ENCODE data around the gene SMDT1. TPM values are rescaled to one million over a fixed set of nuclear protein-coding genes. Genes with fewer than 3 reads are reported as not detected.

Gene SMDT1
- 2.0 and 3.7 TPM in 2 replicates for total RNA-seq

GRCh38 chr22:42079319-42080251, at the start of gene SMDT1:
Gene SMDT1, plus strand, starts transcription at chr22:42079700. Its CDS starts 69 bp downstream, at chr22:42079769.

GRCh38 chr22:42070517-42071422, 8.7 kb upstream of the SMDT1 start, which contains the start of gene NAGA:
Gene NAGA, minus strand, starts transcription at chr22:42070812. Its CDS starts 515 bp downstream, at chr22:42070297.

DNA sequence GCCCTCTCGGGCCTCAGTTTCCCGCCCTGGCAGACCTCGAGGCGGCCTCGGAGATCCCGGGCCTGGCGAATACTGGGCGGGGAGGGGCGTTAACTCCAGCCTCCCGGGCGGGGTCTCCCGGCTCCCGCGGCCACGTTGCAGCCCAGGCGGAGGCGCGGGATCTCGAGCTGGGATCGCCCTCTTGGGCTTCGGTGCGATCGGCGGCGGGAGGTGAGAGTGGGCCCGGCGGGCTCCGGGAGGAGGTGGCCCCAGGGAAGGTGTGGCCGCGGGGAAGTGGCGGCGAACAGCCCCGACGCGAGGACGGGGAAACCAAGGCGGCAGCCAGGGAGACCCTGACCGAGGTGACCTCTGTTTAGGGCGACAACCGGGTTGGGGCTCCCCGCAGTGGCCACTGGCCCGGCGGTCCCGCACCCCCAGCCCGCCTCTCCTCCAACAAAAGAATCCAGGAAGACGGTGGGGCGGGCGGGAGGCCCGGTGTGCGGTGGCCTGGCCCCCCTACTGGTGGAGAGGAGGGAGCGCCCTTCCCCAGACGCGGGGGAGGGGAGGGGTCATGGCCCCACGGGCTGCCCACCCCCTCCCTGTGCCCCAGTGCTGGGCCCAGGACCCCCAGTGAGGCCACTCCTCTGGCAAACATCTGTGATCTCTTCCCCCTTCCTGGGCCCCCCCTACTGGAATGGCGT, 5.2 kb upstream of the SMDT1 start, which contains the start of gene PHETA2:
PHETA2 (plus strand) TSS at position 117 of the 680 bp plus-strand sequence. CDS start 3,046 bp downstream, outside the sequence.

GRCh38 chr22:42090596-42091454, 11.3 kb downstream of the SMDT1 start, which contains the start of gene NDUFA6:
Gene NDUFA6, minus strand, starts transcription at chr22:42090772. Its CDS starts 28 bp downstream, at chr22:42090744.

DNA sequence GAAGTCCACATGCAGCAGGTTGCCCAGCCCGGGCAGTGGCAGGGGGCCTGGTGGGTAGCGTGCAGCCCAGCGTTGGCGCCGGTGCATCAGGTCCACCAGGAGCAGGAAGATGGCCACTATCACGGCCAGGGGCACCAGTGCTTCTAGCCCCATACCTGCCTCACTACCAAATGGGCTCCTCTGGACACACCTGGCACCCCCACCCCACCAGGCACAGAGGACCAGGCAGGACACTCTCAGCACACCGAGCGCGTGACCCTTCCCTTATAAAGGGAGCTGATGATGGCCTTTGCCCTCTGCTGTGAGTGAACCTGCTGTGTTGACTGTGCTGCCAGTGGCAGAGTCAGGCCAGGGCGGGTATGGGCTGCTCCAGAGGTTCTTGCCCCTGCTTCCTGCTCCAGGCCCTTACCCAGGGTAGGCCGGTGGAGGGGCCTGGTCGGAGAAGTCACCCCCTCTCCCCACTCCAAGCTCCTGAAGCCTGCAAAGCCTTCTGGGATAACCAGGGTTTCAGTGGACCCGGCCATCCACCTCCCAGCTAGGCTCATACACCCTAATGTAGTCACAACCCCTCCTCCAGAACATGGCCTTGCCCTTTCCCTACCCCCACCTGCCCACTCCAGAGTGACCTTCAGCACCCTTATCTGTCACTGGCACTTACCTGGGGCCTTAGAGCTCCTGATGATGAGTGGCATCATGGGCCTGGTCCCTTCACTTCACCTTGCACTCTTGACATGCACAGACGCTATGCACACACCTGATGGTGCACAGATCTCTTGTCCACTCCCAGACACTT, 51.3 kb downstream of the SMDT1 start, which contains the start of gene CYP2D6:
CYP2D6 (minus strand) TSS at position 172 of the 793 bp plus-strand sequence; CDS start at position 153, 19 bp downstream.

Other genes starting within 250 kb of the SMDT1 start
- gene SREBF2, start 246.6 kb upstream of the SMDT1 start, total RNA-seq: 86.9 and 138 TPM in 2 replicates
- not detected in 2 replicates for gene SHISA8, start 164.6 kb upstream of the SMDT1 start, total RNA-seq
- 0.16 and 0.25 TPM in 2 replicates for gene TNFRSF13C, start 152.9 kb upstream of the SMDT1 start, total RNA-seq
- 7.1 and 76.3 TPM in 2 replicates for gene CENPM, start 132.5 kb upstream of the SMDT1 start, total RNA-seq
- 0.16 and 0.38 TPM in 2 replicates for gene SEPTIN3, start 110.3 kb upstream of the SMDT1 start, total RNA-seq
- 0.38 TPM in 1 of 2 replicates, not detected in the other for gene WBP2NL, start 80.9 kb upstream of the SMDT1 start, total RNA-seq
- 40.9 and 49.9 TPM in 2 replicates for gene NAGA, start 8.9 kb upstream of the SMDT1 start, total RNA-seq
- gene PHETA2, start 5.5 kb upstream of the SMDT1 start, total RNA-seq: 12.5 and 14.3 TPM in 2 replicates
- 36.1 and 45.3 TPM in 2 replicates for gene NDUFA6, start 11.1 kb downstream of the SMDT1 start, total RNA-seq
- gene CYP2D6, start 51.1 kb downstream of the SMDT1 start, total RNA-seq: 0.51 TPM in 1 of 2 replicates, not detected in the other
- 24.4 and 24.6 TPM in 2 replicates for gene TCF20, start 191.0 kb downstream of the SMDT1 start, total RNA-seq